A673 (cell line): ENCODE results near the gene LDB3.

Experiments used
- CTCF ChIP-seq: fragments of 300-800, 200-600 bp; sonication (generic); conservative IDR thresholded peaks from 2 replicates; pipeline ENCODE4 v1.5.1; 2017; ENCODE audit warnings: low read depth, mild to moderate bottlenecking, antibody characterized with exemption, low read length, moderate library complexity, mixed read lengths
- EZH2 ChIP-seq: fragments of 200-600 bp; sonication (generic); IDR thresholded peaks from 2 replicates; pipeline ENCODE4 v1.6.1; 2017; ENCODE audit warnings: borderline replicate concordance, low read depth, mild to moderate bottlenecking, mixed read lengths, antibody characterized with exemption, low read length; ENCODE audit not compliant: poor library complexity, severe bottlenecking

GRCh38 chr10:86653379-86653778, 14.9 kb upstream of the LDB3 start:
- TF ChIP-seq CTCF (no peak), EZH2 (no peak)
